Spinal cord (tissue), 10 donors: ENCODE measurements around the gene CHAF1A. TPM values are rescaled to one million over a fixed set of nuclear protein-coding genes. Genes with fewer than 3 reads are reported as not detected.

ENCODE experiments used
- DNase-seq, 6 donors: peaks; one replicate each; pipeline versions ENCODE4 v3.0.0 to v3.0.0-alpha.2; 2013 to 2015; ENCODE audit warnings: low spot score in 6 of 6, low read depth in 4 of 6
- H3K27ac ChIP-seq: one replicate; pipeline ENCODE4 v1.5.1; 2013; ENCODE audit warnings: low read depth, low read length, control low read depth
- H3K27me3 ChIP-seq: one replicate; pipeline ENCODE4 v1.6.1; 2013; ENCODE audit warnings: low read length; ENCODE audit not compliant: control insufficient read depth, insufficient read depth
- H3K36me3 ChIP-seq: one replicate; pipeline ENCODE4 v1.6.1; 2013; ENCODE audit warnings: low read length; ENCODE audit not compliant: control insufficient read depth, insufficient read depth
- H3K4me1 ChIP-seq: one replicate; pipeline ENCODE4 v1.6.1; 2013; ENCODE audit warnings: low read length; ENCODE audit not compliant: control insufficient read depth, insufficient read depth
- H3K4me3 ChIP-seq: one replicate; pipeline ENCODE4 v1.5.1; 2013; ENCODE audit warnings: low read depth, low read length, control low read depth
- H3K9me3 ChIP-seq: one replicate; pipeline ENCODE4 v1.6.1; 2013; ENCODE audit warnings: low read length; ENCODE audit not compliant: control insufficient read depth, insufficient read depth
- WGBS: methylation state at CpG from one replicate; pipeline ENCODE4 v1.1.5; 2013; ENCODE audit warnings: missing lambda C conversion rate; ENCODE audit not compliant: insufficient coverage; 5-methylcytosine and 5-hydroxymethylcytosine counted together
- polyA plus RNA-seq, 2 donors: library from polyadenylated mRNA; unstranded; fragments of 120-200 nt; gene quantifications; one replicate each; pipeline ENCODE4 v1.2.1, GENCODE V29; 2013; ENCODE audit not compliant: insufficient read length in 2 of 2
- small RNA-seq: library from RNA; depleted of rRNA; stranded (forward); fragments of <200 nt; gene quantifications from one replicate; pipeline ENCODE3, GENCODE V24; 2014; ENCODE audit warnings: low replicate concordance
- total RNA-seq, 2 donors: library from RNA; depleted of rRNA in 1 of 2; stranded (reverse); fragments of 120-200 nt in 1 of 2; fragments of >200 nt in 1 of 2; gene quantifications; one replicate each; pipeline versions ENCODE4 v1.2.3 to v1.2.4, GENCODE V29; 2013 to 2014
- donor health status: healthy.

CHAF1A gene
- total and polyA plus RNA-seq, 4 donors = 6.2 to 16.9 (median 11.7) TPM

DNA sequence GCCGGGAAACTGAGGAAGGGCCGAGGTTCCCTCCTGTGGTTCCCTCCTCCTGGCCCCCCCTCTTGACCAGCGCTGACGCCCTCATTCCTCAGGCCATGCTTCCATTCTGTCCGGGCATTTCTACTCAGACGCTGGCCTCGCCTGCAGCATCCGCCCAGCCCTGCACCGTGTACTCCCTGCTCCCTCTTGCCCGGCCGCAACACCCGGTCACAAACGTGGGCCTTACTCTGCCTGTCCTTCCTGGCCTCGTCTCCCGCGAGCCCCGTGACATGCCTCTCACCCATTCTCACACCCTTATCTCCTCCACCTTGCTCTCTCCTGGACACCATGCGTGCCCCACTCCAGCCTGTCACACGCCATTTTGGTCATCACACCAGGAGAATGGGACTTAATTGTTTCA lies 80.9 kb downstream of the CHAF1A start:
- DNase-seq = no peak
- H3K9me3 ChIP-seq = no peaks in the 10 kb centered on the region
- 91% methylated on average over 11 of the region's 19 CpGs for WGBS
- no peaks in the 10 kb centered on the region for H3K27me3 ChIP-seq
- no peaks in the 10 kb centered on the region for H3K4me1 ChIP-seq
- no peak overlapping the region for H3K27ac ChIP-seq
- peaks cover 82% of the 10 kb centered on the region for H3K36me3 ChIP-seq
- no peak overlapping the region for H3K4me3 ChIP-seq

DNA sequence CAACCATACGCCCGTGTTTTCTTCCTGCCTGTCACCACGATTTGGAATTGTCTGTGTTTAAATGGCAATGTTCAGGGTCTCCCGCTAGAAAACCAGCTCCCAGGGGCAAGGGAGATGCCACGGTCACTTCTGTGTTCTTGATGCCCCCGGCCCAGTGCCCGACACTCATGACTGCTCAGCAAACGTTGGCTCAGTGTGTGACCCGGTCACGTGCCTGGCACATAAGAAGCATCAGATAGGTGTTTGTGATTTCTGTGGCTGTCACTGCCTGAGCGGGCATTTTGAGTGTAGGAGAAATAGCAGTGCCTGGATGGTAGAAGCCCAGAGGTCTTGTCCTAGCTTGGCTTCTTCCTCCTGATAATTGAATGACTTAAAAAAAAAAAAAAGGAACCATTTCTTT lies 85.1 kb downstream of the CHAF1A start:
- WGBS = 93% methylated on average over 10 of the region's 11 CpGs
- H3K4me3 ChIP-seq = no peak overlapping the region
- no peak overlapping the region for H3K27ac ChIP-seq
- no peak for DNase-seq
- no peaks in the 10 kb centered on the region for H3K27me3 ChIP-seq
- no peaks in the 10 kb centered on the region for H3K4me1 ChIP-seq
- H3K36me3 ChIP-seq = peaks cover 84% of the 10 kb centered on the region
- H3K9me3 ChIP-seq = no peaks in the 10 kb centered on the region

DNA sequence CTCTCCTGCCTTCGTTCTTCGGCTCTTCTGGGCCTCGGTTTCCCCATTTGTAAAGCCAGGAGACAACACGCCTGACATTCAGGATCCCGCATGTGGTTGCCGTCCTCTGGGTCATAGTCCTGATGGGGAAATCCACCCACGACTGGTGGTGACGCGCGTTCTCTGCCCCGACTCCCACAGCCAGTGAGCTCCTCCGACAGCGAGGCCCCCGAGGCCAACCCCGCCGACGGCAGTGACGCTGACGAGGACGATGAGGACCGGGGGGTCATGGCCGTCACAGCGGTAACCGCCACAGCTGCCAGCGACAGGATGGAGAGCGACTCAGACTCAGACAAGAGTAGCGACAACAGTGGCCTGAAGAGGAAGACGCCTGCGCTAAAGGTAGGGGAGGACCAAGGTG lies 86.1 kb downstream of the CHAF1A start:
- peaks cover 84% of the 10 kb centered on the region for H3K36me3 ChIP-seq
- 94% methylated on average over 29 of the region's 29 CpGs for WGBS
- H3K4me1 ChIP-seq = no peaks in the 10 kb centered on the region

DNA sequence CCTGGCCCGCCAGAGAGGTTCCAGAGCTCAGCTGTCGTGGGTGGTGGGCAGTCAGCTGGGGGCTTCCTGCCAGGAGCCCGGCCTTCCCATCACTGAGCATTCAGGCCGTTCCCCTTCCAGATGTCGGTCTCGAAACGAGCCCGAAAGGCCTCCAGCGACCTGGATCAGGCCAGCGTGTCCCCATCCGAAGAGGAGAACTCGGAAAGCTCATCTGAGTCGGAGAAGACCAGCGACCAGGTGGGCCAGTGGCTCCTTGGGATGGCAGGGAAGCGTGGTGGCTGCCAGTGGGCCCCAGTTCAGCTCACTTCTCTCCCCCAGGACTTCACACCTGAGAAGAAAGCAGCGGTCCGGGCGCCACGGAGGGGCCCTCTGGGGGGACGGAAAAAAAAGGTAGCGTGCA lies 89.0 kb downstream of the CHAF1A start:
- no peak overlapping the region for H3K27ac ChIP-seq

More for the DNA sequence above, 86.1 kb downstream of the CHAF1A start:
- Histone ChIP-seq H3K9me3 (no peaks in the 10 kb centered on the region), H3K27me3 (no peaks in the 10 kb centered on the region), H3K27ac (no peak overlapping the region), H3K4me3 (no peak overlapping the region)
- no peak for DNase-seq

DNA sequence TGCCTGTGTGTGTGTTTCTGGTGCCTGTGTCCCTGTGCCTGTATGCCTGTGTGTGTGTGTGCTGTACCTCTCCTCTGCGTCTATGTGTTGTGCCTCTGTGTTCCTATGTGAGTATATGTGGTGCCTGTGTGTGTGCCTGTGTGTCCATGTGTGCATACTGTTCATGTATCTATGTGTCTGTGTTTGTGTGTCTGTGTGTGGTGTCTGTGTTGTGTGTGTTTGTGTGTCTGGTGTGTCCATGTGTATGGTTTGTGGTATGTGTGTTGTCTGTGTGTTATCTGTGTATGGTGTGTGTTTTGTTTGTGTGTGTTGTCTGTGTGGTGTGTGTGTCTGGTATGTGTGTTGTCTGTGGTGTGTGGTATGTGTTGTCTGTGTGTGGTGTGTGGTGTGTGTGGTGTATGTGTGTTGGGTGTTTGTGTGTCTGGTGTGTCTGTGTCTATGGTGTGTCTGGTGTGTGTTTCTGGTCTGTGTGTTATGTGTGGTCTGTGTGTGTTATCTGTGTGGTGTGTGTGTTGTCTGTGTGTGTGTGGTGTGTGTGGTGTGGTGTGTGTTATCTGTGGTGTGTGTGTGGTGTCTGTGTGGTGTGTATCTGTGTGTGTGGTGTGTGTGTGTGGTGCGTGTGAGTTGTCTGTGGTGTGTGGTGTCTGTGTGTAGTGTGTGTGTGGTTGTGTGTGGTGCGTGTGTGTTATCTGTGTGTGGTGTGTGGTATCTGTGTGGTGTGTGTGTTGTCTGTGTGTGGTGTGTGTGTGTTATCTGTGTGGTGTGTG lies 90.1 kb downstream of the CHAF1A start:
- H3K36me3 ChIP-seq = peaks cover 94% of the 10 kb centered on the region
- no peak overlapping the region for H3K4me3 ChIP-seq
- H3K27ac ChIP-seq = no peak overlapping the region
- no peaks in the 10 kb centered on the region for H3K4me1 ChIP-seq
- DNase-seq = no peak
- no peaks in the 10 kb centered on the region for H3K27me3 ChIP-seq
- WGBS = 97% methylated on average over 3 of the region's 3 CpGs
- no peaks in the 10 kb centered on the region for H3K9me3 ChIP-seq

More for the DNA sequence above, 89.0 kb downstream of the CHAF1A start:
- no peak overlapping the region for H3K4me3 ChIP-seq
- DNase-seq = no peak
- H3K9me3 ChIP-seq = no peaks in the 10 kb centered on the region
- WGBS = 94% methylated on average over 21 of the region's 21 CpGs
- H3K4me1 ChIP-seq = no peaks in the 10 kb centered on the region
- peaks cover 95% of the 10 kb centered on the region for H3K36me3 ChIP-seq
- no peaks in the 10 kb centered on the region for H3K27me3 ChIP-seq

Small RNA genes lying within 50 kb of the gene (small RNA-seq; reads per million reads assigned to genes)
- gene MIR4746 = not detected

Other genes with a start within 250 kb of the CHAF1A start
- not detected for gene CREB3L3, start 249.0 kb upstream of the CHAF1A start, total RNA-seq
- under 1 TPM; 0.44 to 0.48 TPM for gene CREB3L3, start 249.0 kb upstream of the CHAF1A start, polyA plus RNA-seq
- gene SIRT6, start 220.1 kb upstream of the CHAF1A start, total RNA-seq = 1 to 10 TPM; 8.1 to 9.1 TPM
- gene SIRT6, start 220.1 kb upstream of the CHAF1A start, polyA plus RNA-seq = 10 to 100 TPM; 39.8 to 45.4 TPM
- gene ANKRD24, start 220.0 kb upstream of the CHAF1A start, total RNA-seq = 1 to 10 TPM; 2.8 to 3.1 TPM
- 10 to 100 TPM; 10.4 to 13.7 TPM for gene ANKRD24, start 220.0 kb upstream of the CHAF1A start, polyA plus RNA-seq
- gene EBI3, start 173.1 kb upstream of the CHAF1A start, total RNA-seq = under 1 TPM; 0.69 to 0.77 TPM
- 1 to 10 TPM in 1 of 2 donors, under 1 TPM in 1; 0.89 to 1.6 TPM for gene EBI3, start 173.1 kb upstream of the CHAF1A start, polyA plus RNA-seq
- 10 to 100 TPM; 12.5 to 25.2 TPM for gene YJU2, start 155.6 kb upstream of the CHAF1A start, total RNA-seq
- gene YJU2, start 155.6 kb upstream of the CHAF1A start, polyA plus RNA-seq = 10 to 100 TPM; 26.6 to 27.0 TPM
- gene SHD, start 123.4 kb upstream of the CHAF1A start, total RNA-seq = 10 to 100 TPM in 1 of 2 donors, 1 to 10 TPM in 1; 6.7 to 10.4 TPM
- gene SHD, start 123.4 kb upstream of the CHAF1A start, polyA plus RNA-seq = 10 to 100 TPM; 68.4 to 77.1 TPM
- under 1 TPM; 0.79 to 0.94 TPM for gene TMIGD2, start 100.3 kb upstream of the CHAF1A start, total RNA-seq
- 1 to 10 TPM; 1.1 to 1.6 TPM for gene TMIGD2, start 100.3 kb upstream of the CHAF1A start, polyA plus RNA-seq
- gene FSD1, start 98.0 kb upstream of the CHAF1A start, total RNA-seq = 10 to 100 TPM; 15.9 to 34.4 TPM
- 100 to 1,000 TPM; 107 to 118 TPM for gene FSD1, start 98.0 kb upstream of the CHAF1A start, polyA plus RNA-seq
- 10 to 100 TPM in 1 of 2 donors, 1 to 10 TPM in 1; 3.2 to 21.9 TPM for gene STAP2, start 63.8 kb upstream of the CHAF1A start, total RNA-seq
- gene STAP2, start 63.8 kb upstream of the CHAF1A start, polyA plus RNA-seq = 1 to 10 TPM; 5.2 to 8.5 TPM
- 10 to 100 TPM; 10.8 to 13.0 TPM for gene MPND, start 59.1 kb upstream of the CHAF1A start, total RNA-seq
- 10 to 100 TPM; 42.6 to 47.4 TPM for gene MPND, start 59.1 kb upstream of the CHAF1A start, polyA plus RNA-seq
- gene SH3GL1, start 2.1 kb upstream of the CHAF1A start, total RNA-seq = 10 to 100 TPM; 14.3 to 44.1 TPM
- 100 to 1,000 TPM; 104 to 105 TPM for gene SH3GL1, start 2.1 kb upstream of the CHAF1A start, polyA plus RNA-seq
- 10 to 100 TPM; 56.2 to 89.6 TPM for gene UBXN6, start 55.2 kb downstream of the CHAF1A start, total RNA-seq
- 100 to 1,000 TPM; 124 to 139 TPM for gene UBXN6, start 55.2 kb downstream of the CHAF1A start, polyA plus RNA-seq
- gene HDGFL2, start 69.7 kb downstream of the CHAF1A start, total RNA-seq = 10 to 100 TPM; 23.5 to 45.3 TPM
- gene HDGFL2, start 69.7 kb downstream of the CHAF1A start, polyA plus RNA-seq = 10 to 100 TPM; 83.5 to 91.2 TPM
- under 1 TPM; 0.30 to 0.50 TPM for gene PLIN4, start 115.8 kb downstream of the CHAF1A start, total RNA-seq
- gene PLIN4, start 115.8 kb downstream of the CHAF1A start, polyA plus RNA-seq = 1 to 10 TPM; 2.3 to 3.2 TPM
- gene PLIN5, start 132.6 kb downstream of the CHAF1A start, total RNA-seq = 1 to 10 TPM; 2.8 to 4.0 TPM
- 10 to 100 TPM; 14.7 to 18.5 TPM for gene PLIN5, start 132.6 kb downstream of the CHAF1A start, polyA plus RNA-seq
- 1 to 10 TPM in 1 of 2 donors, under 1 TPM in 1; 0.39 to 1.3 TPM for gene LRG1, start 137.4 kb downstream of the CHAF1A start, total RNA-seq
- gene LRG1, start 137.4 kb downstream of the CHAF1A start, polyA plus RNA-seq = under 1 TPM; 0.36 to 0.54 TPM
- 10 to 100 TPM in 1 of 2 donors, 1 to 10 TPM in 1; 8.7 to 19.0 TPM for gene SEMA6B, start 157.0 kb downstream of the CHAF1A start, total RNA-seq
- gene SEMA6B, start 157.0 kb downstream of the CHAF1A start, polyA plus RNA-seq = 10 to 100 TPM; 58.9 to 66.8 TPM
- 1 to 10 TPM; 5.5 to 6.3 TPM for gene TNFAIP8L1, start 236.9 kb downstream of the CHAF1A start, total RNA-seq
- 10 to 100 TPM in 1 of 2 donors, 1 to 10 TPM in 1; 8.4 to 11.8 TPM for gene TNFAIP8L1, start 236.9 kb downstream of the CHAF1A start, polyA plus RNA-seq